NK-92 treated with Interleukin-12 subunit alpha and Interleukin-12 subunit beta, amount 100 ng/mL, for 24 hours (cell line): Measurements from ENCODE around the gene LHX4.

ENCODE experiments used
- DNase-seq: peaks from one replicate; lab custom pipeline; 2025; lab: John Stamatoyannopoulos, UW

LHX4 gene

DNA sequence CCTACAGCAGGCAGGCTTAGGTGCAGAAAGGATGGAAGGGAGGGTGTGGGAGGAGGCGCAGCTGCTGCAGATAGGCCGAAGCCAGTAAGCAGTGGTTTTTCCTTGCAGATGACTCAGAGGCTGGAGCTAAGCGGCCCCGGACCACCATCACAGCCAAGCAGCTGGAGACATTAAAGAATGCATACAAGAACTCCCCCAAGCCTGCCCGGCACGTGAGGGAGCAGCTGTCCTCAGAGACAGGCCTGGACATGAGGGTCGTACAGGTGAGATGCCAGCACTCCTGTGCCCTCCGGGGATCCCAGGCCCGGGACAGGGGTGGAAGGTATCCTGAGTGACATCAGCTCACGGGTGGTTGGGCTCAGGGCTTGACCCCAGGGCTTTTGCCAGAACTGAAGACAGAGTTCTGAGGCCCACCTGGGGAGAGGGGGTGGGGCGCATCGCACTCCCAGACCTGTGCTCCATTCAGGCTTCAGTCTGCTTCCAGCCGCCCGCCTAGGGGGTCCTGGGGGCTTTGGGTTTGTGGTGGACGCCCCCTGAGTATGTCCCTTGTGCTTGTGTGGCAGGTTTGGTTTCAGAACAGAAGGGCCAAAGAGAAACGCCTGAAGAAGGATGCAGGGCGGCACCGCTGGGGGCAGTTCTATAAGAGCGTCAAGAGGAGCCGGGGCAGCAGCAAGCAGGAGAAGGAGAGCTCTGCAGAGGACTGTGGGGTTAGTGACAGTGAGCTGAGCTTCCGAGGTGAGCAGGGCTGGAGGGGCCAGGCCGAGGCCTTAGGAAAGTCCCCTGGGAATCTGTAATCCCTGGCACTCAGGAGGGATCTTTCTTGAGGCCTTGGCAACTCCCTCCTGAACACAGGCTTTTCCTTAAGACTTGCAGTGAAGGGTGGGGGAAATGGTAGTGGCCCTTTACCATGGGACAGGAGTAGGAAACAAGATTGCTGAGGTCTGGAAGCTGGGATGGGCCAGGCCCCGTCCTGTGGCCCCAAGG, 41.5 kb downstream of the LHX4 start:
- no peak for DNase-seq

DNA sequence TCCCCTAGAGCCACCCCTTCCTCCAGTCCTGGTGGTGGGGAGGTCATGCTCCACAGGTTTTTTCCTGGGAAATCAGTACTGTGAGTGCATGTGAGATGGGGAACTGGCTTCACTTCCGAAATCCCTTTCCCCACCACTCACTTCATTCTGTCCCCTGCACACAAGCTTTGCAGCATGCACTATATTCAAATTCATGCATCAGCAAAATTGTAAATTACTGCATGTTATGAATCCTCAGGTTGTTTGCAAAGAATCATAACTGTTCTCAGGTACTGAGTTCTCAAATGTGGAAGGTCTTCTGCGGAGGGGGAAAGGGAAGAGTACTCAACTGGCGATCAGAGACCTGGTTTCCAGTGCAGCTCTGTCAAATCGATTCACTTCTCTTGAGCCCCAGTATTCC, 42.3 kb downstream of the LHX4 start:
- DNase-seq = no peak

DNA sequence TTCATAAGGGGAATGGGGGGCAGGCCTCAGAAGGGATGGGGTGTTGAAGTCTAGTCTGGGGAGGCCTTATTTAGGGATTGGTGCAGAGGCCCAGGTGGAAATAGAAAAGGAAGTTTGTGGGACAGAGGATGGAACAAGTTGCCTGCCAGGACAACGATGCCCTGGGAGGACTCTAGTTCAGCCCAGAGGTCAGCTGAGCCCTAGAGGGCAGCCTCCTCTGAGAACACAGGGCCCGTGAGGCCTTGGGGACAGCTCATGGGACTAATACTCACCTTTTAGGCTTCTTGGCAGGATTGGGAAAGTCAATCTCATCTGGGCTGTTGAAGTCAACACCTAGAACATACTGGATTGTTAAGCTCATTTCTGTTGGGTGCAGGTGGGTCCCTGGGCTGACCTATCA, 43.0 kb downstream of the LHX4 start:
- DNase-seq = no peak

DNA sequence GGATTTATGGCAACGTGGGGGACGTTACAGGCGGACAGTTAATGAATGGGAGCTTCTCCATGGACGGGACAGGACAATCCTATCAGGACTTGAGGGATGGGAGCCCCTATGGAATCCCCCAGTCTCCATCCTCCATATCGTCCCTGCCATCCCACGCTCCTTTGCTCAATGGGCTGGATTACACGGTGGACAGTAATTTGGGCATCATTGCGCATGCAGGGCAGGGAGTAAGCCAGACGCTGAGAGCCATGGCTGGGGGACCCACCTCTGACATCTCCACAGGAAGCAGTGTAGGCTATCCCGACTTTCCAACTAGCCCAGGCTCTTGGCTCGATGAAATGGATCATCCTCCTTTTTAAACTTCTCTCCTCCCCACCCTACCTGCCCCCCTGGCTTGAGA, 44.2 kb downstream of the LHX4 start:
- DNase-seq = no peak

DNA sequence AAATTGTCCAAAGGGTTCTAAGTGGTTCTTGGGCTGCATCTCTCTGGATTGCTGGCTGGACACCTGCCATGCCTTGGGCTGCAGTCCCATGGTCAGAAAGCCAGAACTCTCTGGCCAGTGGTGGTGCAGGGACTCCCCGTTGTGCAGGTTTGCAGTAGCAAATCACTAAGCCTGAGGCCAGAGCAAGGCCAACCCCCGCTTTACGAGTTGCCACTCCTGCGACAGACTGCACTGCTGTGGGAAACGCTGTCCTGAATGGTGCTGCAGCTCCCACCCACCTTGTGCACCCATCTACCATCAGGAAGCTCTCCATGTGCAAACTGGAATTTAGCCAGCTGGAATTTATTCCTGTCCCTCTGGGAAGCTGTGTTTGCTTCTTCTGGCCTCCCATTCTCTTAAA, 45.7 kb downstream of the LHX4 start:
- no peak for DNase-seq

DNA sequence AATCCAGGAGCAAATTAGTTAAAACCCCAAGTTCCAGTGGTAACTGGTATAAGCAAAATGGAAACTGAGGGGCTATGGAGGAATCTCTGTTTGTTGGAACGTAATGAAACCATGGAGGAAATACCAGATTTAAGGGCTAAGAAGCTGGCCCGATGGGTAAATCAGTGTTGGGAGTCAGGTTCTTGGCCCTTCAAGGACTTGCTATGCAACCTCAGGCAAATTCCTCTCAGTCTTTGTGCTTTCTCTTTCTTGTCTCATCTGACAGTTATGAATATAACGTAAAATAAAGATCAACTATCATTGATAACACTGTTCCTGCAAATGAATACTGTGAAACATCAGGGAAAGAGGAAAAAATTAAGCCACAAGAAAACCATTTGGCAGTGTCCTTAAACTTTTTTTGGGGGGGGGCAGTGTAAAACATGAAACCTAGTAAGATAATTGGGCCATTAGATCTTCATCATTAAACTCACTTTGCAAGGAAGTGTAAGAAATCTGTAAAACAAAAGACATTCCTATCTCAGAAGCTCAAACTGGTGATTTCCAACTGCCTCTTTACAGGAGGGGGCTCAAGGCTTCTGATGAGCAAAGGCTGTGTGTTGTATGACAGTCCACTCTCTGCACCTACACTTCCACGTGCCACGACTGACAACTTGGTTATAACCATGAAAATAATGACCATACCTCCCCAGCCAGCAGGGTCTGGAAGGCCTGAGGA, 47.6 kb downstream of the LHX4 start:
- DNase-seq = no peak

DNA sequence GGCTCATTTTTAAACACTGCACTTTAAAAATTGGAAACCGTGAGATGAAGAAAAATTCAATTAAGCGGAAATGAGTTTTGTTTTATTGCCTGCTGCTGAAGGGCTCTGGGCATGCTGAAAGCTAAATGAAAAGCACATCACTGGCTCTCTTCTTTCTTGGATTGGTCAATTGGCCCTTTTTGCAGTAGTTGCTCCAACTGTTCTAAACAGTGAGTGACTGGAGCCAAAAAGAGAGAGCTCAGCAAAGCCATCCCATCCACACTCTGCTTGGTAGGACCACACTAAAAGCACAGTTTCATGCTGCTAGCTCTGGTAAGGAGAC, 48.1 kb downstream of the LHX4 start:
- DNase-seq = no peak

DNA sequence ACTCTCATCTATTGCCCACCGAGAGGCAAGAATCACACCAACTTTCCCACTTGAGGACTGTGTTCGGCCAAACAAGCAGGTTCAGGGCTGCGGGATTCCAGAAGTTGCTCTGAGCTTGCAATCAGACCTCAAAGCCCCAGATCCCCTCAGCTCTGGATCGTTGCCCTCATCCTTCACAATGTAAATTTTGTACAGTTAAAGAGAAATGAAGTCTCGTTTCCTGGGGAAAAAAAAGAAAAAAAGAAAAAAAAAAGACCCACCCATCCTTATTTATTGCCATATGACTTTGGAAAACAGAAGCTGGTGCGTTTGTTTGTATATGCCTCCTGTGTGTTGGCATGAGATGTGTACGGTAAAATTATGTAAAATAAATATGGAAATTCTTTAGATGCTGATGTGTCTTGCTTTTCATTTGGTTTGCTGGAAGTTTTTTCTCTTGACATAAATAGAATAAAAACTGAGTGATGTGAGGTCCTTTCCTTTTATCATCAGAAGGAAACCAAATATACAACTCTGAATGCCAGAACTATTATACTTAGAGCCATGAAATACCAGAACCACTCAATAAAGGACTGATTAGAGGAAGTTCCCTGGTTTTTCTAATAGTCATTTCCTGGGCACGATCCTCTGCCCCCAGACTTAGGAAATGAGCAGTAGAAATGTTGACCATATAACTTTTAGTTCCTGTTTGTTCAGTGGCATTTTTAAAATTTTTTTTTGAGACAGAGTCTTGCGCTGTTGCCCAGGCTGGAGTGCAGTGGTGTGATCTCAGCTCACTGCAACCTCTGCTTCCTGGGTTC, 48.7 kb downstream of the LHX4 start:
- no peak for DNase-seq

DNA sequence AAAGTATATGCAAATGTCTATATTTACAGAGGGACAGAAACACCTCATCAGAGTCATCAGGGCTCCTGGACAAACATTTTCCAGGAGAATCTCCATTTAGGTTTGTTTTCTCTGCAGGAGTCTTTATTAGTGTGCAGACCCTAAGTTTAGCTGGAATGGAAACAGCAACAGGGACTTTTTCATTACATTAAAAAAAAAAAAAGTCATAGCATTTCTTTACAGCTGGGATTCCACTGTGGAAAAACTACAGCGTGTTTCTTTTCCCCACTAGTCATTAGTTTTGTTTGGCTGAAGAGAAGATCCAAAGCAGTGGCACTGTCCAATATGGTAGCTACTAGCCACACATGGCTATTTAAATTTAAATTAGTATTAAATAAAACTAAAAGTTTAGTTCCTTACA, 49.6 kb downstream of the LHX4 start:
- DNase-seq = no peak

DNA sequence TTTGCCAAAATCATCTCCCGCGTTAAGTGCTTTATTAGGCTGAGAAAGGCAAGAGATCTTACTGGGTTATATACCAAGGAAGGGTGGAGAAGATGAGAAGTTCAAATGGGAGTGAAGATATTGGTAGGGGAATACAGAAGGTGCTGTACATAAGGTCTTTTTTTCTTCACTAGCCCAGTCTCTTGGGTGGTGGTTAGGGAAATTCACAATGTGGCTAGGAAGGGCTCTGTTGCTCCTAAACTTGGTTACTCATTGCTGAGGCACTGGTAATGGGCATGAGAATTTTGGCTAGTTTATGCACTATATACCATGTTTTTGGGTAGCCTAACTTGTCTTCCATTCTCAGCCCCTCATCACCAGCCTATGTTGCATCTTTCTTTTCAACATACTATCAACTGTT, 50.6 kb downstream of the LHX4 start:
- DNase-seq = no peak

DNA sequence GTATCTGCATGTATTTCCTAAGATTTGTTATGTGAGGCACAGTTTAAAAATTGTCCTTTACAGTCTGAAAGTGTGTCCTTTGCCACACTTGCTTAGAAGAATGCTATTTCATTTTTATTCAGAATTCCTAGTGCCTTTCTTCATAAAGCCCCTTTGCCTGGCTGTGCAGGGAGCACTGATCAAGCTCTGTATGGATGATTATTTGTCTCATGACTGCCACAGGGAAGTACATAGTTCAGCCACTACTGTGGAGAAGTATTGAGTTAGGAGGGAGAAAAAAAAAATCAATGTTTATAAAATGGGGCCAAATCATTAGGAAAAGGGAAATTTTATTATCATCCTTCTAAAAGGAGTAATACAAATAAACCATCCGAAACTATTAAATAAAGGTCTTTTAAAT, 51.4 kb downstream of the LHX4 start:
- no peak for DNase-seq

DNA sequence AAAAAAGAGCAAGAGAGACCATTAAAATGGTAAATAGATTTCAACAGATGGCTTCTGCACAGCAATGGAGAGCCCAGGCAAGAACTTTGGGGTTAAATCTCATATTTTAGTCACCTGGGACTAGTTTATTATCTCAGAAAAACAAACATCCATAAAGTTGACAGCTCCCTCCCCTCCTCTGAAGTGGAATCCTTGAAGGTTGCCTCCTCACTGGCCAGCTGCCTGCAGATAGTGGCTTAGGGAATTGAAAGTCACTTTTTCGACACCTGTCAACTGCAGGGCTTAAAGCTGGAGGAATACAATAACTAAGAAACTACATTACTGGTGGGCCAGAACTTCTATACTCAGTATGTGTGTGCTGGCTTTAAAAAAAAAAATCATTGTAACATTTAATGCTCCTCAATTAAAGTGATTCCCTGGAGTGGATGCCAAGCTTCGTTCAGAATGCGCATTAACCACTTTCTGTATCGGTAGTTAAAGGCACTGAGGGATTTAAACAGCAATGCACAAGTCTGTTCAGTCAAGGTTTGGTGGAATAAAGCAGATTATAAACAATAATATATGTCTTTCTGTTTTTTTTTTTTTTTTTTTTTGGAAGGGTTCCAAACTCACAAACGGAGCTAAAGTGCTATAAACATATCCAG, 52.5 kb downstream of the LHX4 start:
- DNase-seq = no peak

DNA sequence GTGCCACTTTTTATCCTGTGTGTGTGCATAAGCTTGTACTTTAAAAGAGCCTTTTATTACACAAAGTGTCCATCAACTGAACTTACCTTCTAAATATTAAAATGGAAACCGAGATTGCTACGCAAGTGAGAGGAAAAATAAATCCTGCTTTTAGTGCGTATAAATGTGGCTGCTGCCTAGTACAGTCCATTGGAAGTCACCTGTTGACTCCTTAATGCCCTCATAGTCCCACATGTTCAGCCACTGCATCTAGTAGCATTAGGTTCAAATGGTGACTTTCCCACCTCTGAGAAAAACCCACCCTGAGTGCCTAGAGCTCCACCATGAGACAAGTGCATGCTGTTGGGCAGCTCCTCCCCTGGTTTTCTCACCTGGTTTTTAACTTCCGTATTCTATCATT, 53.0 kb downstream of the LHX4 start:
- DNase-seq = no peak

DNA sequence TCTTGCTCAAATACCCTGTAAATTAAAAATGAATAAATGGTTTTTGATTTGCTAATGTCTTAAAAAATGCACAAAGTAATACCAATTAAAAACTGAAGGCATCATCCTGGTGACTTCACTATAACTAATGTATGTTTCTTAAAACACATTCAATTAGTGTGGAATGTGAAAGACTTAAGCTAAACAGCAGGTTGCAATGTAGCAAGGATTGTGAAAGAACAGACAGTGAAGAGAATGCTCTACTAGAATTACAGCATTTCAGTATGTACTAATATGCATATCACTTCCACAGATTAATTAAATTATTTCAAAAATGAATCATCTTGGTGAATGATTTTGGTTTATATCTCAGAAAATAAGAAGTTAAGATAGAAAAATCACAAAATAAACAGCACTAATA, 56.4 kb downstream of the LHX4 start:
- no peak for DNase-seq

DNA sequence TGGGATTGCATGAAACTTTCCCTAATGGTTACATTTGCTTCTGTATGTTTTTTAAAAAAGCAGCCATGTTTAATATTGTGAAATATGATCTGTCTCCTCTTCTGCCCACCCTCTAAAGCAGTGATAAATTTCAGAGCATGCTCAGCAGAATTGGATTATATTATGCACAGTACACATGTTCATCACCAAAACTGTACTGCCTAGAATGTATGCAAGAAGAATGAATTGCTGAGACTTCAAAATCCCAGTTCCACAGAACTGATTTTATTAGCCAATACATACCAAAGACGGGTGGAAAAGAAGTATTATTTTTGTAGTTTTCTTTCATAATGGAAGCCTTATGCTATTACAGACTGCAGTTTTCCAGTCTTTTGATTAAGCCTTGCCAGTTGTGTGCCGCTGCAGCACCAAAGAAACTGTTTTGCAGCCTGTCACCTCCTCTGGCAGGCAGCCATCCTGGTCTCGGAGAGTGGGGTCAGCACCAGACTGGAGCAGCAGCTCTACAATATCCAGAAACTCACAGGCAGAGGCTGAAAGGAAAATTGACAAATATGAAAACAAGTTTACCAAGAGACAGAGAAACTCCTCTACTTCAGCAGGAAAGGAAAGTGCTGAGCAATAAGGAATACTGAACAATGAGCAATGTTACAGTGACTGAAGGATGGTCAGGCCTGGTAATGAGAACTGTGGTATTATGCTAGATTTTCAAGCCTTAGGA, 58.1 kb downstream of the LHX4 start:
- DNase-seq = no peak

DNA sequence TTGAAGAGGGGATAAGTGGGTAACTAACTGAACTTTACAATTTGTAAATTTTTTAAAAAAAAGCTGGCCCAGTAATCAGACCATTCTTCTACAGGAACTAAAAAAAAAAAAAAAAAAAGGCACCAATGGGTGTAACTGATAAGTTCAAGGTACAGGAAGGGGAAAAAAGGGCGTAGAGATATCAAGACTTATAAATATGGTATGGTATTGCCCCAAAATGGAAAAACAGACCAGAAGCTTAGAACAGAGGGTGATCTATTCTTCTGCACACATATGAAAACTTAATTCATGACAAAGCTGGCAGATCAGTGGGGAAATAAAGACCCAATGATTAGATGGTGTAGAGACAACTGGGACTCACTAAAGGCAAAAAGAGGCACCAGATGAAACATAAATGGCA, 58.9 kb downstream of the LHX4 start:
- DNase-seq = no peak

DNA sequence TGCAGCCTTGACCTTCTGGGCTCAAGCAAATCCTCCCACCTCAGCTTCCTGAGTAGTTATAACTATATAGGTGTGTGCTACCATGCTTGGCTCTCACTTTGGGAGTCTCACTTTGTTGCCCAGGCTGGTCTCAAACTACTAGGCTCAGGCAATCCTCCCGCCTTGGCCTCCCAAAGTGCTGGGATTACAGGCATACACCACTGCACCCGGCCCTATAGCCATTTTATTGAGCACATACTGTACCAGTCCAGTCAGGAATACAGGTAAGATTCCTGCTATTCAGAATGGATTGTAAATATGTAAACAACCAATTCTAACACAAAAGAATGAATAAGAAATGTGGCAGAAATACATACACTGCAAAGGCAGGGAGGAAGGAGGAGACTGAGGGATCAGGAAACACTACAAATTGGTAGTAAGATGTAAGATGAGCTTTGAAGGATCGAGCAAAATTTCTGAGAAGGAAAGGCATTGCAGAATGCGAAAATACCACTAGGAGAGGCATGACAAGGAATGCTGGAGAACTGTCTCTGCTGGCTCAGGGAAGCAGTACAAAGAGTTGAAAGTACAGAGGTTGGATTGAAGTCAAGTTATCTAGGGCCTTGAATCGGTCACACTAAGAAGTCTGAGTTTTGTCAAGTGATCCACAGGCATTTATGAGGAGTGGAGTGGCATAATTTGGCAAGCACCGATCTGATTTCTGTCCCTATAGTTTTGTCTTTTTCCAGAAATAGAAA, 60.4 kb downstream of the LHX4 start:
- no peak for DNase-seq

DNA sequence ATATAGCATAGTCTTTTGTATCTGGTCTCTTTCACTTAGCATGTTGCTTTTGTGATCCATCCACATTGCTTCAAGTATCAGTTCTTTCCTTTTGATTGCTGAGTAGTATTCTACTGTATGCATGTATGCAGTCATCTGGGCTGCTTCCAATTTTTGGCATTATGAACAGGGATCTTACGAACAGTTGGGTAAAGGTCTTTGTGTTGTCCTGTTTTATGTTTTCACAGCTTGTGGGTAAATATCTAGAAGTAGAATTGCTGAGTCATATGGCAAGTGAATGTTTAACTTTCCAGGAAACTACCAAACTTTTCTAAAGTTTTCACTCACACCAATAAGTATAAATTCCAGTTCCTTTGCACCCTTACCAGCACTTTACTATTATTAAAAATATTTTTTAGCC, 60.9 kb downstream of the LHX4 start:
- no peak for DNase-seq

DNA sequence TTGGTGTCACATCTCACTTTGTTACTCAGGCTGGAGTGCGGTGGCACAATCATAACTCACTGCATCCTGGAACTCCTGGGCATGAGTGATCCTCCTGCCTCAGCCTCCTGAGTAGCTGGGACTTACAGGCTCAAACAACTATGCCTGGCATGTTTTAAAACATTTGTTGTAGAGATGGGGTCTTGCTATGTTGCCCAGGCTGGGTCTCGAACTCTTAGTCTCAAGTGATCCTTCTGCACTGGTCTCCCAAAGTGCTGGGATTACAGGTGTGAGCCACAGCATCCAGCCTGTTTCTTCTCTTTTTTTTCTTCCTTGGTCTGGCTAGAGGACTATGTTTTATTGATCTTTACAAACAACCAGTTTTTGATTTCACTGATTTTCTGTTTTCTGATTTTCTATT, 64.6 kb downstream of the LHX4 start:
- no peak for DNase-seq

DNA sequence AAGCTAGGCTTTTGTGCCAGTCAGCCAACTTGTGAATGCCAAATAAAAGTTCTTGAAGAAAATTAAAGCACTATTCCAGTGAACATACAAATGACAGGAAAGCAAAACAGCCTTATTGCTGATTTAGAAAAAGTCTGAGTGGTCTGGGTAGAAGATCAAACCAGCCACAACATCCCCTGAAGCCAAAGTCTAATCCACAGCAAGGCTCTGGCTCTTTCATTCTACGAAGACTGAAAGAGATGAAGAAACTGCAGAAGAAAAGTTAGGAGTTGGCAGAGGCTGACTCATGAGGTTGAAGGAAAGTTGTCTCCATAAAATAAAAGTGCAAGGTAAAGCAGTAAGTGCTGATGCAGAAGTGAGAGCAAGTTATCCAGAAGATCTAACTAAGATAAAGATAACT, 65.9 kb downstream of the LHX4 start:
- no peak for DNase-seq
